ENCODE results near the gene ZMAT2.

The ZMAT2 gene

DNA sequence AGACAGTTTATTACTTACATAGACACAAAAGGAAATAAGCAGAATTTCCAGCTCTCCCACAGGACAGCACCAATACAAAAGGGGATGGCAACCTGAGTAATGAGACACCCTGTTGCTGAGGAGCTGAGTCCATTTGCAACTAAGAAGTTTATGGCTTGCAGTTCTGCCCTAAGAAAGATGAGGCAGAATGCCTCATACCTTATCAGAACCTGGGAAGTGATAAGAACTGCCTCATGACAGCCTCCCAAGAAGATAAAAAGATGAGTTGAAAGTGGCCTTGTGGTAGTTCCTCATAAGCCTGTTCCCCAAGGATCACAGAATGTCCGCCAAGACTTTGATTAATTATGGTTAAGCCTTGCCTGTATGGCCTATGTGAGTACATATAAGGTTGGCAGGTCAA lies 41.7 kb downstream of the ZMAT2 start:
- TF ChIP-seq, protein P1, sequence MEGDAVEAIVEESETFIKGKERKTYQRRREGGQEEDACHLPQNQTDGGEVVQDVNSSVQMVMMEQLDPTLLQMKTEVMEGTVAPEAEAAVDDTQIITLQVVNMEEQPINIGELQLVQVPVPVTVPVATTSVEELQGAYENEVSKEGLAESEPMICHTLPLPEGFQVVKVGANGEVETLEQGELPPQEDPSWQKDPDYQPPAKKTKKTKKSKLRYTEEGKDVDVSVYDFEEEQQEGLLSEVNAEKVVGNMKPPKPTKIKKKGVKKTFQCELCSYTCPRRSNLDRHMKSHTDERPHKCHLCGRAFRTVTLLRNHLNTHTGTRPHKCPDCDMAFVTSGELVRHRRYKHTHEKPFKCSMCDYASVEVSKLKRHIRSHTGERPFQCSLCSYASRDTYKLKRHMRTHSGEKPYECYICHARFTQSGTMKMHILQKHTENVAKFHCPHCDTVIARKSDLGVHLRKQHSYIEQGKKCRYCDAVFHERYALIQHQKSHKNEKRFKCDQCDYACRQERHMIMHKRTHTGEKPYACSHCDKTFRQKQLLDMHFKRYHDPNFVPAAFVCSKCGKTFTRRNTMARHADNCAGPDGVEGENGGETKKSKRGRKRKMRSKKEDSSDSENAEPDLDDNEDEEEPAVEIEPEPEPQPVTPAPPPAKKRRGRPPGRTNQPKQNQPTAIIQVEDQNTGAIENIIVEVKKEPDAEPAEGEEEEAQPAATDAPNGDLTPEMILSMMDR (conservative IDR thresholded peaks at IDR 0.05): no peak
- no peak for TF ChIP-seq ZFX (IDR thresholded peaks at IDR 0.05)
- no peak overlapping the region for H3K27ac ChIP-seq

DNA sequence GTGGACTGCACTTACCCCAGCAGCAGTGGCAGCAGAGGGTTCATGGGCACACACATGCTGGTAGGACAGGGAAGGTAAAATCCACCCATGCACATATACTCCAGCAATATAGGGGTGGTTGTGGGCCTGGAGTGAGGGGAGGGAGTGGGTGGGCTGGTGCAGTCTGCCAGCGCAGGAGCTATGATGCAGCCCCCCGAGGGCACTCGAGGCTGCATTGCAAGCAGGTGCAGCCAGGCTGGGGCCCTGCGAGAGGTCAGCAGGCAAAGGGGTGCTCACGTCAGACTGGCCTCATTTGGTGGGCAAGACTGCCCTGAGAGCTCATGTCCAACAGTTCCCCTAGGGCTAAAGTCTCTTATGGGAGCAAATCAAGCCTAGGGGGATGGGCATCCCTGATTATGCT lies 53.3 kb downstream of the ZMAT2 start:
- TF ChIP-seq ZFX (IDR thresholded peaks at IDR 0.05): no peak
- TF ChIP-seq, protein P1 (conservative IDR thresholded peaks at IDR 0.05): no peak
- no peak overlapping the region for H3K27ac ChIP-seq

All from C4-2B (cell line).